Activated CD8-positive, alpha-beta memory T cell treated with anti-CD3 and anti-CD28 coated beads, Interleukin-2, amount 50 U/mL, for 1 hour (primary cell): Measurements from ENCODE around the gene PLEKHM1.
A peak's percentile ranks its signal among the peaks of the same experiment; 100 is the strongest.
"Not testable (repeated sequence)": the region's sequence is repeated elsewhere in the genome, so short reads cannot be mapped to it uniquely, and the experiment has no call there.

Experiments
- DNase-seq: peaks from one replicate; pipeline ENCODE4 v3.0.0-alpha.2; 2020; ENCODE audit errors: extremely low read depth

PLEKHM1 gene

GRCh38 chr17:45490615-45491433 is at the start of gene PLEKHM1:
TSS of gene PLEKHM1 (minus strand) at chr17:45490721. CDS start at chr17:45482484, 8,237 bp downstream.
- DNase-seq, result peak; percentile 29

- not testable (repeated sequence) for DNase-seq
These were observed 47.6 kb upstream of the PLEKHM1 start for GRCh38 chr17:45538168-45538567.

- not testable (repeated sequence) for DNase-seq
These were observed 15.6 kb upstream of the PLEKHM1 start for GRCh38 chr17:45506072-45506471.

GRCh38 chr17:45505183-45505582 is 14.7 kb upstream of the PLEKHM1 start:
- not testable (repeated sequence) for DNase-seq

GRCh38 chr17:45501092-45501707 is 10.7 kb upstream of the PLEKHM1 start:
- DNase-seq, result not testable (repeated sequence)

GRCh38 chr17:45500478-45500877 is 10.0 kb upstream of the PLEKHM1 start:
- not testable (repeated sequence) for DNase-seq

GRCh38 chr17:45499208-45499607 is 8.7 kb upstream of the PLEKHM1 start:
- not testable (repeated sequence) for DNase-seq

- not testable (repeated sequence) for DNase-seq
These were observed 7.9 kb upstream of the PLEKHM1 start for GRCh38 chr17:45498377-45498776.

- DNase-seq, result not testable (repeated sequence)
These were observed 6.9 kb upstream of the PLEKHM1 start for GRCh38 chr17:45497449-45497848.

- DNase-seq, result not testable (repeated sequence)
These were observed 6.0 kb upstream of the PLEKHM1 start for GRCh38 chr17:45496507-45496906.

GRCh38 chr17:45494556-45494955 is 4.0 kb upstream of the PLEKHM1 start:
- DNase-seq, result not testable (repeated sequence)

GRCh38 chr17:45492156-45492555 is 1.6 kb upstream of the PLEKHM1 start:
- DNase-seq, result not testable (repeated sequence)

GRCh38 chr17:45490198-45490597 is 323 bp downstream of the PLEKHM1 start:
- DNase-seq, result not testable (repeated sequence)

- DNase-seq, result not testable (repeated sequence)
These were observed 2.8 kb downstream of the PLEKHM1 start for GRCh38 chr17:45487704-45488103.

- DNase-seq, result not testable (repeated sequence)
These were observed 6.8 kb downstream of the PLEKHM1 start for GRCh38 chr17:45483591-45484216.

- DNase-seq, result not testable (repeated sequence)
These were observed 7.3 kb downstream of the PLEKHM1 start for GRCh38 chr17:45483177-45483576.

- not testable (repeated sequence) for DNase-seq
These were observed 8.2 kb downstream of the PLEKHM1 start for GRCh38 chr17:45482317-45482716.

GRCh38 chr17:45475436-45475835 is 15.1 kb downstream of the PLEKHM1 start:
- not testable (repeated sequence) for DNase-seq

GRCh38 chr17:45472249-45472648 is 18.3 kb downstream of the PLEKHM1 start:
- DNase-seq, result not testable (repeated sequence)

GRCh38 chr17:45469204-45469563 is 21.3 kb downstream of the PLEKHM1 start:
- not testable (repeated sequence) for DNase-seq

- DNase-seq, result not testable (repeated sequence)
These were observed 22.0 kb downstream of the PLEKHM1 start for GRCh38 chr17:45468293-45469203.
